ENCODE measurements around the gene HSF5. TPM values are rescaled to one million over a fixed set of nuclear protein-coding genes. Genes with fewer than 3 reads are reported as not detected.
A peak's percentile ranks its signal among the peaks of the same experiment; 100 is the strongest.

The HSF5 gene
- total and polyA plus RNA-seq, 2 of the 13 experiments (the other 11 are each of a cell fraction or from before 2014, with no cell fraction given), result not detected

DNA sequence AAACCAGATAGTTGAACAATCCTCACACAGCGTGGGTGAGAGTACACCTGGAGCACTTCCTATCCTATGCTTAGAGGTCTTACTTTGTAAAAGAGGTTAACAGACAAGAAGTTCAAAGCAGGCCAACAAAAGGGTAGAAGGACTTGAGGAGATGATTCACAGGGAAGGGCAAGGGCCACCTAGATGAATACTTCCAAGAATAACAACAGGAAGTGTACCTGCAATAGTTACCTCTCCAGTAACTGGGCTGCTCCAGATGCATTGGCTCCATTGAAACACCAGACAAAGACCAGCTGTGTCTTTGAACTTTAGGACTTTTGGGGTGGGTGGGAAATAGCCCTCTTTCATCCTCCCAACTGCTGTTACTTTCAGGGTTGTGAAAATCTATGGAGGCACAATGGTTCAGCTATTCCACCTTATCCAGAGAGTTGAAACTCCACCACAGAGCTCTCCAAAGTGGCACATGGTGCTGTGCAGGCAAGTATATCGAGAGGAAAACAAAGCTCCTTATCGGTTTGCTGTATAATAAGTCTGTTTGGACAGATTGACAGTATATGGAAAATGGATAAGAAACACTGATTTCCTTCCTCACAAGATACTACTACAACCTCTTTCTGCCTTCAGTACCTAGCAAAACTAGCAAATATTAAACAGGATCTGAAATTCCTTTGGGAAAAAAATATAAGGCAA lies 93.5 kb downstream of the HSF5 start (continued):
- TF ChIP-seq, protein P1, sequence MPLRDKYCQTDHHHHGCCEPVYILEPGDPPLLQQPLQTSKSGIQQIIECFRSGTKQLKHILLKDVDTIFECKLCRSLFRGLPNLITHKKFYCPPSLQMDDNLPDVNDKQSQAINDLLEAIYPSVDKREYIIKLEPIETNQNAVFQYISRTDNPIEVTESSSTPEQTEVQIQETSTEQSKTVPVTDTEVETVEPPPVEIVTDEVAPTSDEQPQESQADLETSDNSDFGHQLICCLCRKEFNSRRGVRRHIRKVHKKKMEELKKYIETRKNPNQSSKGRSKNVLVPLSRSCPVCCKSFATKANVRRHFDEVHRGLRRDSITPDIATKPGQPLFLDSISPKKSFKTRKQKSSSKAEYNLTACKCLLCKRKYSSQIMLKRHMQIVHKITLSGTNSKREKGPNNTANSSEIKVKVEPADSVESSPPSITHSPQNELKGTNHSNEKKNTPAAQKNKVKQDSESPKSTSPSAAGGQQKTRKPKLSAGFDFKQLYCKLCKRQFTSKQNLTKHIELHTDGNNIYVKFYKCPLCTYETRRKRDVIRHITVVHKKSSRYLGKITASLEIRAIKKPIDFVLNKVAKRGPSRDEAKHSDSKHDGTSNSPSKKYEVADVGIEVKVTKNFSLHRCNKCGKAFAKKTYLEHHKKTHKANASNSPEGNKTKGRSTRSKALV (CRISPR knock-in tag; IDR thresholded peaks at IDR 0.05), result 0 out of 2 replicates have a peak, but pooled peaks have one; percentile 45
- TF ChIP-seq, protein P2, sequence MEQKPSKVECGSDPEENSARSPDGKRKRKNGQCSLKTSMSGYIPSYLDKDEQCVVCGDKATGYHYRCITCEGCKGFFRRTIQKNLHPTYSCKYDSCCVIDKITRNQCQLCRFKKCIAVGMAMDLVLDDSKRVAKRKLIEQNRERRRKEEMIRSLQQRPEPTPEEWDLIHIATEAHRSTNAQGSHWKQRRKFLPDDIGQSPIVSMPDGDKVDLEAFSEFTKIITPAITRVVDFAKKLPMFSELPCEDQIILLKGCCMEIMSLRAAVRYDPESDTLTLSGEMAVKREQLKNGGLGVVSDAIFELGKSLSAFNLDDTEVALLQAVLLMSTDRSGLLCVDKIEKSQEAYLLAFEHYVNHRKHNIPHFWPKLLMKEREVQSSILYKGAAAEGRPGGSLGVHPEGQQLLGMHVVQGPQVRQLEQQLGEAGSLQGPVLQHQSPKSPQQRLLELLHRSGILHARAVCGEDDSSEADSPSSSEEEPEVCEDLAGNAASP (CRISPR knock-in tag; IDR thresholded peaks at IDR 0.05; ENCODE audit: borderline replicate concordance), result 0 out of 2 replicates have a peak, but pooled peaks have one; percentile 81
- TF ChIP-seq CBFB (CRISPR knock-in tag; IDR thresholded peaks at IDR 0.05) (peak; percentile 43; the same call in 1 of the 2 replicates), HOXA5 (CRISPR knock-in tag; IDR thresholded peaks at IDR 0.05) (peak; percentile 34; the same call in 1 of the 2 replicates), GLI4 (CRISPR knock-in tag; IDR thresholded peaks at IDR 0.05; ENCODE audit: borderline replicate concordance) (0 out of 2 replicates have a peak, but pooled peaks have one; percentile 61), MLX (CRISPR knock-in tag; IDR thresholded peaks at IDR 0.05) (peak; percentile 36; the same call in 1 of the 2 replicates), ZBTB44 (CRISPR knock-in tag; IDR thresholded peaks at IDR 0.05) (no peak), SIX1 (CRISPR knock-in tag; IDR thresholded peaks at IDR 0.05; ENCODE audit: borderline replicate concordance) (peak; percentile 75; the same call in 1 of the 2 replicates), ZBTB33 (CRISPR knock-in tag; IDR thresholded peaks at IDR 0.05) (no peak), ASH2L (IDR thresholded peaks at IDR 0.05; ENCODE audit: insufficient read length, low read depth, low read length) (peak; percentile 64), RXRB (CRISPR knock-in tag; IDR thresholded peaks at IDR 0.05; ENCODE audit: borderline replicate concordance) (peak; percentile 86)
- TF ChIP-seq, protein P3, sequence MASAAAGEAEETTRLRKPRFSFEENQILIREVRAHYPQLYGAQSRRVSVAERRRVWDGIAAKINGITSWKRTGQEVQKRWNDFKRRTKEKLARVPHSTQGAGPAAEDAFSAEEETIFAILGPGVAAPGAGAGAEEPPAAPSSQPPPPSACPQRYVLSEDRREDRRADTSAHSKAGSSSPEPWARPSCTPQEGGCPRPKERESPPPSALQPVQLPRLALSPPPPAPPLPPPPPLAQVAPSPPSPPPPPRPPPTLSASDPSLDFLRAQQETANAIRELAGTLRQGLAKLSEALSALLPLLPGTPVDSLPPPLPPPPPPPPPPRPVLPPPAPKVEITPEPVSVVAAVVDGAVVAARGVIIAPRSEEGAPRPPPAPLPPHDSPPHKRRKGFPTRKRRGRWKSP (CRISPR knock-in tag; IDR thresholded peaks at IDR 0.05), result no peak
- TF ChIP-seq, protein P4, sequence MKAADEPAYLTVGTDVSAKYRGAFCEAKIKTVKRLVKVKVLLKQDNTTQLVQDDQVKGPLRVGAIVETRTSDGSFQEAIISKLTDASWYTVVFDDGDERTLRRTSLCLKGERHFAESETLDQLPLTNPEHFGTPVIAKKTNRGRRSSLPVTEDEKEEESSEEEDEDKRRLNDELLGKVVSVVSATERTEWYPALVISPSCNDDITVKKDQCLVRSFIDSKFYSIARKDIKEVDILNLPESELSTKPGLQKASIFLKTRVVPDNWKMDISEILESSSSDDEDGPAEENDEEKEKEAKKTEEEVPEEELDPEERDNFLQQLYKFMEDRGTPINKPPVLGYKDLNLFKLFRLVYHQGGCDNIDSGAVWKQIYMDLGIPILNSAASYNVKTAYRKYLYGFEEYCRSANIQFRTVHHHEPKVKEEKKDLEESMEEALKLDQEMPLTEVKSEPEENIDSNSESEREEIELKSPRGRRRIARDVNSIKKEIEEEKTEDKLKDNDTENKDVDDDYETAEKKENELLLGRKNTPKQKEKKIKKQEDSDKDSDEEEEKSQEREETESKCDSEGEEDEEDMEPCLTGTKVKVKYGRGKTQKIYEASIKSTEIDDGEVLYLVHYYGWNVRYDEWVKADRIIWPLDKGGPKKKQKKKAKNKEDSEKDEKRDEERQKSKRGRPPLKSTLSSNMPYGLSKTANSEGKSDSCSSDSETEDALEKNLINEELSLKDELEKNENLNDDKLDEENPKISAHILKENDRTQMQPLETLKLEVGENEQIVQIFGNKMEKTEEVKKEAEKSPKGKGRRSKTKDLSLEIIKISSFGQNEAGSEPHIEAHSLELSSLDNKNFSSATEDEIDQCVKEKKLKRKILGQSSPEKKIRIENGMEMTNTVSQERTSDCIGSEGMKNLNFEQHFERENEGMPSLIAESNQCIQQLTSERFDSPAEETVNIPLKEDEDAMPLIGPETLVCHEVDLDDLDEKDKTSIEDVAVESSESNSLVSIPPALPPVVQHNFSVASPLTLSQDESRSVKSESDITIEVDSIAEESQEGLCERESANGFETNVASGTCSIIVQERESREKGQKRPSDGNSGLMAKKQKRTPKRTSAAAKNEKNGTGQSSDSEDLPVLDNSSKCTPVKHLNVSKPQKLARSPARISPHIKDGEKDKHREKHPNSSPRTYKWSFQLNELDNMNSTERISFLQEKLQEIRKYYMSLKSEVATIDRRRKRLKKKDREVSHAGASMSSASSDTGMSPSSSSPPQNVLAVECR (CRISPR knock-in tag; IDR thresholded peaks at IDR 0.05; ENCODE audit: borderline replicate concordance), result peak; percentile 45; the same call in 1 of the 2 replicates

Measured in HepG2 (cell line).